Cardiac fibroblast (primary cell): ENCODE results near the gene KCND3.

Source experiments
- DNase-seq, 2 donors: peaks; one replicate each; pipeline versions ENCODE4 v3.0.0 to v3.0.0-alpha.2; 2010; ENCODE audit warnings: low read depth in 2 of 2
- H3K4me3 ChIP-seq, 2 donors: replicated peaks in 1 of 2; 1 replicate in 1 of 2; 2 replicates in 1 of 2; pipeline ENCODE4 v1.5.1; 2011; ENCODE audit warnings: low read depth in 2 of 2, low read length in 2 of 2, mild to moderate bottlenecking in 2 of 2, moderate library complexity in 1 of 2
- CTCF ChIP-seq: IDR thresholded peaks from one replicate; pipeline ENCODE4 v1.5.1; 2011; ENCODE audit warnings: low read depth, mild to moderate bottlenecking, low read length, inconsistent platforms

Gene KCND3

GRCh38 chr1:111981871-111982270, 7.6 kb downstream of the KCND3 start:
- no peak for TF ChIP-seq CTCF
- no peak for DNase-seq
- no peak overlapping the region for H3K4me3 ChIP-seq

GRCh38 chr1:111981090-111981489, 8.4 kb downstream of the KCND3 start:
- DNase-seq, result no peak
- no peak for TF ChIP-seq CTCF
- no peak overlapping the region for H3K4me3 ChIP-seq

GRCh38 chr1:111980686-111981085, 8.8 kb downstream of the KCND3 start:
- H3K4me3 ChIP-seq, result no peak overlapping the region
- no peak for TF ChIP-seq CTCF
- no peak for DNase-seq

- DNase-seq, result no peak
Observed at GRCh38 chr1:111978695-111979094, 10.8 kb downstream of the KCND3 start.

GRCh38 chr1:111977378-111977777, 12.1 kb downstream of the KCND3 start:
- no peak for TF ChIP-seq CTCF
- no peak overlapping the region for H3K4me3 ChIP-seq
- DNase-seq, result no peak

More at GRCh38 chr1:111978695-111979094, 10.8 kb downstream of the KCND3 start:
- no peak overlapping the region for H3K4me3 ChIP-seq
- no peak for TF ChIP-seq CTCF

GRCh38 chr1:111976842-111977241, 12.6 kb downstream of the KCND3 start:
- no peak for TF ChIP-seq CTCF
- DNase-seq, result no peak
- H3K4me3 ChIP-seq, result no peak overlapping the region

GRCh38 chr1:111976332-111976731, 13.1 kb downstream of the KCND3 start:
- DNase-seq, result no peak
- no peak for TF ChIP-seq CTCF
- no peak overlapping the region for H3K4me3 ChIP-seq
